Frontal cortex (tissue), 4 donors: ENCODE measurements around the gene INTS1. TPM values are rescaled to one million over a fixed set of nuclear protein-coding genes. Genes with fewer than 3 reads are reported as not detected.

Experiments
- DNase-seq, 2 donors: peaks; one replicate each; pipeline ENCODE4 v3.0.0; 2012; ENCODE audit warnings: low spot score in 2 of 2
- FAIRE-seq: peaks from 2 replicates; lab custom pipeline; 2012; peaks lifted over from hg19 to GRCh38; lab: Jason Lieb, UNC
- total RNA-seq: library from RNA; depleted of rRNA; stranded (reverse); fragments of >200 nt; gene quantifications from one replicate; pipeline ENCODE4 v1.2.3, GENCODE V29; 2014
- donor health status: control.
- donor health status: control.
- donor health status: control.

The INTS1 gene
- total RNA-seq, 1 donor from 2014 or later: 23.6 TPM

DNA sequence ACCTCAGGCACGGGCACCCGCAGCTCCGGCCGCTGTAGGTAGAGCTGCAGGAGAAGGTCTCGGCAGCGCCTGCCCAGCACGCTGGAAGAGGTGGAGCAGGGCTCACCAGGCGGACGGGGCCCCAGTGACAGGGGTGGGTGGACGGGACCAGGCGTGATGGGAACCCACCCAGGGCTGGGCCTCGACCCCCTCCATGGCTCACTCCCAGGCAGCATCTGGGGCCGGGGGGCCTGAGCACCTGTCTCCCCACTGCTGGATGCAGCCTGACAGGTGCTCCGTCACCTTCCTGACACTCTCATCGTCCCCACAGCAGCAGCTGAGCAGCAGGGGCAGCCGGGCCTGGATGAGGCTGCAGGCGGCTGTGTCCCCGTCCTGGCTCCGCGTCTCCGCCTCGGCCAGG lies 28.2 kb downstream of the INTS1 start:
- DNase-seq (no peak), FAIRE-seq (no peak)

DNA sequence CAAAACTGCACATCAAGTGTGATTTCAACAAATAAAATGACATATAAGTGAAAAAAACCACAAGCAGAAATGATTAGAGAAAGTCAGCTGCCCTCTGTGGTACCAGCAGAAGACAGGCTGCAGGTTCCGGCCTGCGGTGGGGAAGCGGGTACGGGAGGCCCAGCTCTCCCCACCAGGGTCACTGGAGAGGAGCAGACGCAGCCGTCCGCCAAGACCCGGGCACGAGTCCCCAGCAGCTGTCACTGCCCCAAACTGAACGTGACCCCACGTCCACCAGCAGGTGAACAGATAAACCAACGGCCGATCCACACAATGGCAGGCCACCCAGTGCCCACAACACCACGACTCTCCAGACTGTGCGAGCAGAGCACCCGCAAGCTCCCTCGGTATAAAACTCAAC lies 28.8 kb downstream of the INTS1 start:
- FAIRE-seq (no peak), DNase-seq (no peak)

GRCh38 chr7:1474736-1475135 lies 29.5 kb downstream of the INTS1 start:
- FAIRE-seq (no peak), DNase-seq (no peak)

- DNase-seq (peak; percentile 92 to 97), FAIRE-seq (no peak)
Measured at GRCh38 chr7:1473864-1474512, 30.2 kb downstream of the INTS1 start.

GRCh38 chr7:1470901-1471300 lies 33.3 kb downstream of the INTS1 start:
- FAIRE-seq: no peak

DNA sequence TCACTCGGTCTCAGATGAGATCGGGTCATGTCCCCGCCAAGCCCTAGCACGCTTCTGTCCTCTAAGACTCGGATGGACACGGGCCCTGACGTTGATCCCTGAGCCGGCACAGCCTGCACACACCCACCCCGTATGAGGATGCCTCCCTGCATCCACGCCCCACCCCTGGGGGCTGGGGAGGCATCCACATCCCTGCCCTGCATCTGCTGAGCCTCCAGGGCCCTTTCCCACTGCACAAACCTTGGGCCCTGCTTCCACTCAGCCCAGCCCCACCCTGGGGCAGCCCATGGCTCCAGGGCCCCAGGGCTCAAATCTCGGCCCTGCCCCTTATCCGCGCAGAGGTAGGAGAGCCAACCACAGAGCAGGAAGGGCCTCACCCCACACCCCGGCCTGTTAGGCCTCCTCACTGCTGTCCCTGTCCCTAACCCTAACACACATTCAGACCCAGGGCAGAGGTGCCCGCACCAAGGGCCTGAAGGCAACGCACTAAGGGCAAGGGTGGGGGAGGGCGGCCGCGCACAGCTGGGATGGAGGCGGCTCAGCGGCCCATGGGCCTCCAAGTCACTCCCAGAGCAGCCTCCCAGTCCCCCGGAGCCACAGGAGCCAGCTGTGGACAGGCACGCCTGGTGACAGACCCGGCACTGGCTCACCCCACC lies 35.4 kb downstream of the INTS1 start:
- FAIRE-seq: no peak
- DNase-seq: no peak

More at GRCh38 chr7:1470901-1471300, 33.3 kb downstream of the INTS1 start:
- DNase-seq: no peak

- no peak for FAIRE-seq
Measured at GRCh38 chr7:1468203-1468602, 36.0 kb downstream of the INTS1 start.

DNA sequence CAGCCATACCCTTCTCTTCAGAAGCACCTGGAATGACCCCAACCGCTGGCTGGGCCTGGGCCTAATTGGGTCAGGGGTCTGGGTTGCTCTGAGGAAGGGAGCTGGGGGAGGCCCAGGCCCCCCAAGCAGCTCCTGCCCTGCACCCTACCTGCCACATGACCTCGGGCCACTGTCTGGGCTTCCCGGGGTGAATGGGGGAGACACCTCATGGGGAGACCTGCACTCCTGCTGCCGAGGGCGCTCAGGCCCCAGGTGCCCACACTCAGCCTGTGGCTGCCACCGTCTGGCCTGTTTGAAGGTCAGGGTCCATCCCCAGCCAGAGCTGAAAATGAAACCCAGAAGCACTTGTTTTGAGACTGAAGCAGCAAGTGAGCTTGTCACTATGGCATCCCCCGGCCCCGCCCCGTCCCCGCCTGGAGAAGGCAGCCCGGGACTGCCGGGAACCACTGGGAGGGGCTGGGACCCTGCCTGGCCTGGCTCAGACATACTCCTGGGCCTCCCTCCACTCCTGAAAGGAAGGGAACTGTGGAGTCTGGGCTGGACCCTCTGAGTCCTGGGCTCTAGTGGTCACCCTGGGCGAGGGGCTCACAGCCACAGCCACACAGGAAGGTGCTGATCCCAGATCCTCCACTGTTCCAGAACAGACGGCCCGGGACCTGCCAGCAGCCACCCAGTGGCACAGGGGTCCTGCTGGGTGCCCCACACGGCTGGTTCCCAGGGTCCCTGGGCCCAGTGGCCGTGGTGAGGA lies 37.5 kb downstream of the INTS1 start:
- DNase-seq (peak; percentile 60 to 75), FAIRE-seq (no peak)

More at GRCh38 chr7:1468203-1468602, 36.0 kb downstream of the INTS1 start:
- DNase-seq: no peak

GRCh38 chr7:1464694-1465093 lies 39.5 kb downstream of the INTS1 start:
- FAIRE-seq: no peak

DNA sequence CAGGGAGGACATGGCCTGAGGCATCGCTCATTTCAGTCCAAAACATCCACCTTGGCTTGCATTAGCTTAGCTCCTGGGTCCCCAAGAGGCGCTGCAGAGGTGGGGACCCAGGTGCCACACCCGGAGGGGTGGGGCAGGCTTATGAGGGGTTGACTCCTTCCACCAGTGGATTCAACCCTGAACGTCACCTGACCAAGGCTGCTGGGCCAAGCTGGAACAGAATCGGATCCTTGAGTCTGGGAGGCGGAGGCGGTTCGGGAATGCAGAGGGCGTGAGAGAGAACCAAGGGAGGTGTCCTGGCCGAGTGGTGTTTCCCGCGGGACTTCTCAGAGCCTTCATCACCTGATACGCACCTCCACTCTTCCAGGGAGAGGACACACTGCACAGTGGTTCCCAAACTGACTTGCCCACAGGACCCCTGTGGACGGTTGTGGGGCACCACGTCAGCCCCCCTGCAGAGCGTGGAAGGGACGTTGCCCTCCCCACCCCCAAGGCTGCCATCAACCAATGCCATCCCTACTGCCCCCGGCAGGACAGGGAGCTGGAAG lies 40.4 kb downstream of the INTS1 start:
- no peak for DNase-seq
- no peak for FAIRE-seq

More at GRCh38 chr7:1464694-1465093, 39.5 kb downstream of the INTS1 start:
- DNase-seq: no peak

DNA sequence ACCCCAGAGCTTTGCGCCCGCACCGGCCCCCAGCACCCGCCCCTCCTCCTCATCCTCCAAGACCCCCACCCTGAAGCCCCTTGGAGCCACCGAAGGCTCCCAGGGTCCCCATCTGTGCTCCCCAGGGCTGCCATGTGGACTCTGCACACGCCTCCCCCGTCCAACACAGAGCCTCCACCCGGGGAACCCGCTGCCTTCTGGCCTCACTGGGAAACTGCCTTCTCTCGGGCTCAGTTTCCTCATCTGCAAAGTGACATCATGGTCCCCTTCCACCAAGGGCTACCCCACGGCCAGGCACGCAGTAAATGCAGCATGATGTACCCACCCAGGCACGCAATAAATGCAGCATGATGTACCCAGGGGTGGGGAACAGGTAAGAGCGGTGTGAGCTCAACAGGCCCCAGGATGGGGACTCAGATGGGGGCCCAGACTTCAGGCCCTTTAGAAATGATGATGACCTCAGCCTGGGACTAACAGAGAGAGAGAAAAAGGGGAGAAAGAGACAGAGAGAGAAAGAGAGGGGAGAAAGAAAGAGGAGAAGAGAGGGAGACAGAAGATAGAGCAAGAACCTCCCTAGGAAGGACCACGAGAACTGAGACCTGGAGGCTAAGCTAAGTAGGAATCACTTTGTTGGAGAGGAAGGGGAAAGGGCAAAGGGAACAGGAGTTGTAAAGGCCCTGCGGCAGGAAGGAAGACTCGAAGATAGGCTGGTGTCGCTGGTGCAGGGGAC lies 42.4 kb downstream of the INTS1 start:
- DNase-seq (no peak), FAIRE-seq (no peak)

GRCh38 chr7:1460821-1461645 lies 43.2 kb downstream of the INTS1 start:
- DNase-seq (peak in 1 of 2 donors; percentile 57), FAIRE-seq (no peak)

DNA sequence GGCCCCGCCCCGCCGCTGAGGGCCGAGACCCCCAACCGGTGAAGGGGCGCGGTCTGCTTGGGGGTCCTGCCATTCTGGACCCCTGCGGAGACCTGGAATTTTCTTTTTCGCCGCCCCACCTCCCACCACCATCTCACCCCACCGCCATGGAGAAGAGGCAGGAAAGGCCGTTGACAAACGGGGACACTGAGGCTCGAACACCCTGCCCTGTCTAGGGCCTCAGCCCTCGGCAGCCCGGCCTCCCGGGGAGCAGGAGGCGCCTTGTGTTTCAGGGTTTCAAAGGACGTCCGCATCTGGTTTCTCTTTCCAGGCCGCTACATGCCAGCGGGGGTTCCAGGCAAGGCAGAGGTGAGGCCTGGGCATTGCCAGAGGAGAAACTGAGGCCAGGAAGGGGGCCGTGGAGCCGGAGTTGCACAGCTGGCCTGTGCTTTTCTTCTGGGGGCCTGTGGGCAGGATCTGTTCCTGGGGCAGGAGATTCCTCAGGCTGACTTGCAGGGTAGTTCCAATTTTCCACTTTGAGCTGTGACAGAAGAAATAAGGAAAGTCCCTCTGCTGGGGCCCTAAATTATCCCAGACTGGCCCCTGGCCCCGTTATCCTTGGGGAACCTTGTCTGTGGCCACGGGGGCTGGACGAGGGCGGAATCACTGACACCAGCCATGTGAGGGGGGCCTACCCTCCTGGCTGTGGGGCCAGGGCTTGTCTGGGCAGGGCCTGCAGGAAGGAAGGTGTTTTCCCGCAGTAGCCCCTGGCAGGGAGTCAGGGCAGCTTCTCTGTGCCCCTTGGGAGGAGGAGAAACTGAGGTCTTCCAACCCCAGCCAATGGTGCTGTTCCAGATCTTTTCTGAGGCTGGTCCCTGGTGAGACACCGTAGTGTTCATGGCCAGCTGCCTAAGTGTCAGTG lies 44.0 kb downstream of the INTS1 start:
- FAIRE-seq (no peak), DNase-seq (no peak)

DNA sequence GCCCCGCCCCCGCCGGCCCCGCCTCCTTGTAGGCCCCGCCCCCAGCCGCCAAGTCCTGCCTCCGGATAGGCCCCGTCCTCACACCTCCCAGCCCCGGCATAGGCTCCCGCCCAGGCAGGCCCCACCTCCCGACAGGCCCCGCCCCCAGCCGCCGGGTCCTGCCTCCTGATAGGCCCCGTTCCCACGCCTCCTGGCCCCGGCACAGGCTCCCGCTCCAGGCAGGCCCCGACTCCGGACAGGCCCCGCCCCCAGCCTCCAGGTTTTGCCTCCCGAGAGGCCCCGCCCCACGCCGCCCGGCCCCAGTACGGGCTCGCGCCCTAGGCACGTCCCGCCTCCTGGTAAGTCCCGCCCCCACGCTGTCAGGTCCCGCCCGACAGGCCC lies 44.7 kb downstream of the INTS1 start:
- no peak for FAIRE-seq
- DNase-seq: peak; percentile 100

DNA sequence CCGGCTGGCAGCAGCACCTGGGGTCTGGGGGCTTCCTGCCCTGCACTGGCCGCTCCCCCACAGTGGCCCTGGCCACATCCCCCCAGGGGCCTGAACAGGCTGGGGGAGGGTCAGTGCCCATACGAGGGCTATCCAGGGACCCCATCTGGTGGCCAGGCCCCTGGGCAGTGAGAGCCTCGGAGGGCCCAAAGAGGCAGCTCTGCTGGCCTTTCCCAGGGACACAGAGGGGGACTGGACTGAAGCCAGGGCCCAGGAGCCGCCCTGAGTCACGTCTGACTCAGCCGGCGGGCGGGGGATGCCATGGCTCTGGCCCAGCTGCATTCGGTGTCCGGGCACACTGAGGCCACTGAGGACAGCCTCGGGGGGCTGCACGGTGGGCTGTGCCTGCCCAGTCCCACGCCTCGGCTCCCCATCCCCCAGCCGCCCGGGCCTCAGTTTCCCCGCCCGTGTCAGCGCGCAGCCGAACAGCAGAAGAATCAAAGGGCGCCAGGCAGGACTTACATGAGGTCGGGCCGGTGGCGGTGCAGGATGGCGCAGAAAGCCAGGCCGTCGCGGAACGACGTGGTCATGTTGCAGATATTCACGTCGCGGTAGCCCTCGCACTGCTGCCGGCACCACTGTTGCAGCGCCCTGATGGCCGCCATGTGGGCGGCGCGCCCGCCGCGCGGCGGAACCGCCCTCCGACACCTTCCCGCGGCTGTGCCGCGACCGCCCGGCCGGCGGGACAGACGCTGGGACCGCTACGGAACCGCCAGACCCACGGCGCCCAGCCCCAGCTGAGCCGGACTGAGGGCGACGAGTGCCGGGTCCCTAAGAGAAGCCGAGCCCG lies 45.3 kb downstream of the INTS1 start, which contains the start of gene MICALL2:
MICALL2 (minus strand) TSS at position 788 of the 829 bp plus-strand sequence; CDS start at position 644, 144 bp downstream.
- FAIRE-seq: no peak

DNA sequence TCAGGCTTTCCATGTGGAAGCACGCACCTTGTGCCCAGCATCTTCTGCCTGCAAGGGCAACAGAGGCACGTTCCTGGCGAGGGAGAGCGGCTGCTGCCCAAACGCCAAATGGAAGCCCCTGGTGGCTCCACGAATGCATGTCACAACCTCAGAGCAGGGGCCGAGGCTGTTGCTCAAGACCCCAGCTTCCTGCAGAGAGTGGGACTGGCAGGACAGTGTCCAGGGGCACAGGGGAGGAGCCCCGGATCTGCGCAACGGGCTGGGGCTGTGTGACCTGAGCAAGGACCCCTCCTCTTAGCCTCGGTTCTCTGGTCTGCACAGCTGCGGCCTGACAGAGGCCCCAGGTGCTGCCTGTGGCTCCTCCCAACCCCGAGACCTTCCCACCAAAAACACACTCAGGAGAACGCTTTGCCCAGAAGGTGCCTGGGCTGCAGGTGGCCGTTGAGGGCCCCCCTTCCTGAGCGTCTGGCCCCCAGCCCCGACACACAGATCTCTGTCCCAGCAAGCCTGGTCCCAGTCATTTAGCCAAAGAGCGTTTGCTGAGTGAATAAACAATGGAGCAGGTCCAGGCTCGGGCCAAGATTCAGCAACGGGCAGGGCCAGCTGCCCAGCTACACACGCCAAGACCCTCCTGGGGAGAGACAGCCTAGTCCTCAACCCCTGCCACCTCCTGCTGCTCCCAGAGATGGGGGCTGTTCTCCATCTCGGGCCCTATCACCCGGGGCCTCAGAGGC lies 46.1 kb downstream of the INTS1 start:
- FAIRE-seq: no peak
- no peak for DNase-seq

More for the DNA sequence above, 45.3 kb downstream of the INTS1 start, which contains the start of gene MICALL2:
- peak; percentile 71 to 91 for DNase-seq
